ENCODE results near the gene GALNS. TPM values are rescaled to one million over a fixed set of nuclear protein-coding genes. Genes with fewer than 3 reads are reported as not detected.

GALNS gene
- total RNA-seq, 1 experiment from 2014 or later, result 81.6 TPM

GRCh38 chr16:88767546-88768070 lies 89.1 kb downstream of the GALNS start:
- ChIA-PET POLR2A (no interaction called here), CTCF (interaction anchor here (0.9 kb wide), 1 partner anchor 30 kb away, joined by 7 read pairs; no protein-coding TSS in a partner anchor)
- DNase-seq (ENCODE audit: low read depth, low spot score) (no peak), ATAC-seq (no peak)
- BruUV-seq (replicated peaks), result no TSS peak
- no peak overlapping the region for H3K4me3 ChIP-seq (ENCODE audit: low read depth in 2 of 2, low read length in 2 of 2)
- peaks cover 76% of the 10 kb centered on the region for H3K4me1 ChIP-seq (ENCODE audit: control insufficient read depth, insufficient read depth, low read length)
- in situ Hi-C loops (cut with HindIII; ENCODE audit: low pct_unique_long_range_greater_than_20kb, low sequenced_read_pairs), result no loop called here
- intact Hi-C loops (cut with micrococcal nuclease; ENCODE audit: unreplicated experiment), result no loop called here
- H3K36me3 ChIP-seq (ENCODE audit: control insufficient read depth, insufficient read depth, low read length), result no peaks in the 10 kb centered on the region
- peak overlapping the region; percentile 44; the same call in 1 of the 2 replicates for H3K27ac ChIP-seq (ENCODE audit: low read length)
- H3K9me3 ChIP-seq (ENCODE audit: control insufficient read depth, insufficient read depth, low read depth, low read length), result no peaks in the 10 kb centered on the region
- H3K27me3 ChIP-seq (ENCODE audit: control insufficient read depth, insufficient read depth, low read length), result no peaks in the 10 kb centered on the region
- TF ChIP-seq CTCF (IDR thresholded peaks at IDR 0.05), result no peak
- TF ChIP-seq TCF7L2 (IDR thresholded peaks at IDR 0.05; ENCODE audit: low read depth, low read length), result no peak
- no peak for TF ChIP-seq SIN3A (IDR thresholded peaks at IDR 0.05; ENCODE audit: borderline replicate concordance, insufficient read depth, low read depth, low read length)
- TF ChIP-seq REST (IDR thresholded peaks at IDR 0.05; ENCODE audit: insufficient read depth in 1 of 2, low read depth in 2 of 2, low read length in 1 of 2), result no peak
- TF ChIP-seq POLR2AphosphoS5 (IDR thresholded peaks at IDR 0.05; ENCODE audit: low read depth, low read length), result no peak

GRCh38 chr16:88766975-88767374 lies 89.8 kb downstream of the GALNS start:
- Histone ChIP-seq H3K27me3 (ENCODE audit: control insufficient read depth, insufficient read depth, low read length) (no peaks in the 10 kb centered on the region), H3K36me3 (ENCODE audit: control insufficient read depth, insufficient read depth, low read length) (no peaks in the 10 kb centered on the region), H3K27ac (ENCODE audit: low read length) (0 out of 2 replicates have a peak overlapping the region, but pooled peaks have one; percentile 29), H3K4me1 (ENCODE audit: control insufficient read depth, insufficient read depth, low read length) (peaks cover 77% of the 10 kb centered on the region), H3K9me3 (ENCODE audit: control insufficient read depth, insufficient read depth, low read depth, low read length) (no peaks in the 10 kb centered on the region), H3K4me3 (ENCODE audit: low read depth in 2 of 2, low read length in 2 of 2) (no peak overlapping the region)
- no peak for TF ChIP-seq CTCF (IDR thresholded peaks at IDR 0.05)
- no peak for TF ChIP-seq SIN3A (IDR thresholded peaks at IDR 0.05; ENCODE audit: borderline replicate concordance, insufficient read depth, low read depth, low read length)
- TF ChIP-seq TCF7L2 (IDR thresholded peaks at IDR 0.05; ENCODE audit: low read depth, low read length), result no peak
- TF ChIP-seq REST (IDR thresholded peaks at IDR 0.05; ENCODE audit: insufficient read depth in 1 of 2, low read depth in 2 of 2, low read length in 1 of 2), result no peak
- no peak for TF ChIP-seq POLR2AphosphoS5 (IDR thresholded peaks at IDR 0.05; ENCODE audit: low read depth, low read length)
- intact Hi-C loops (cut with micrococcal nuclease; ENCODE audit: unreplicated experiment), result no loop called here
- in situ Hi-C loops (cut with HindIII; ENCODE audit: low pct_unique_long_range_greater_than_20kb, low sequenced_read_pairs), result no loop called here
- DNase-seq (ENCODE audit: low read depth, low spot score) (no peak), ATAC-seq (no peak)
- no TSS peak for BruUV-seq (replicated peaks)
- ChIA-PET CTCF (no interaction called here), POLR2A (no interaction called here)

Data from Panc1 (cell line).